ENCODE results near the gene SIL1. TPM values are rescaled to one million over a fixed set of nuclear protein-coding genes. Genes with fewer than 3 reads are reported as not detected.

The SIL1 gene
- total and polyA plus RNA-seq, 2 of the 13 experiments (the other 11 are each of a cell fraction or from before 2014, with no cell fraction given), result 26.0 to 30.0 TPM

DNA sequence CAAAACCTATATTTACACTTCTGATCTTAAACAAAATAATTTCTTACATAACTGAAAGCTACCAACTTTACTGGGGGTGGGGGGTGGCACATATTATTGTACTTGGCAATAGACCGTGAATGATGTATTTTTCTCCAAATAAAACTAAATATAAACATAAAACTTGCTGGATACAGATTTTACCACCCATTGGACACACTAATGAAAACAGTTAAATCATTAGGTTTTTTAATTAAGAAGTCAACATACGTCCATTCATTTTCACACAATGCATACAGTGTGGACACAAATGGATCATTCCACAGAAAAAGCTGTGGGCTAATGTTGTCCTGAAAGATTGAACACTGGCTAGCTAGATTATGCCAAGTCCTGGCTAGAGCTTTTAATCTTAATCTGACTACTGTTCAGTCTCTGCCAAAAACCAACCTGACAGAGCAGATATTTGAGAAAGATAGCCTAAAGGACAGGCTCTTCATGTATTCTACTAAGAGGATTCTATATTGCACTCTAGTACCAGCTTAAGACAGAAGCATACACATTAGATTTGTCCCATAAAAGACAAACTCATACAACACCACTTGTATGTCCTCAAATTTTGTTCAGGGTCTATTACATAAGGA lies 118.1 kb downstream of the SIL1 start (continued):
- TF ChIP-seq, protein P1, sequence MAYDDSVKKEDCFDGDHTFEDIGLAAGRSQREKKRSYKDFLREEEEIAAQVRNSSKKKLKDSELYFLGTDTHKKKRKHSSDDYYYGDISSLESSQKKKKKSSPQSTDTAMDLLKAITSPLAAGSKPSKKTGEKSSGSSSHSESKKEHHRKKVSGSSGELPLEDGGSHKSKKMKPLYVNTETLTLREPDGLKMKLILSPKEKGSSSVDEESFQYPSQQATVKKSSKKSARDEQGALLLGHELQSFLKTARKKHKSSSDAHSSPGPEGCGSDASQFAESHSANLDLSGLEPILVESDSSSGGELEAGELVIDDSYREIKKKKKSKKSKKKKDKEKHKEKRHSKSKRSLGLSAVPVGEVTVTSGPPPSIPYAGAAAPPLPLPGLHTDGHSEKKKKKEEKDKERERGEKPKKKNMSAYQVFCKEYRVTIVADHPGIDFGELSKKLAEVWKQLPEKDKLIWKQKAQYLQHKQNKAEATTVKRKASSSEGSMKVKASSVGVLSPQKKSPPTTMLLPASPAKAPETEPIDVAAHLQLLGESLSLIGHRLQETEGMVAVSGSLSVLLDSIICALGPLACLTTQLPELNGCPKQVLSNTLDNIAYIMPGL (CRISPR knock-in tag; IDR thresholded peaks at IDR 0.05; ENCODE audit: borderline replicate concordance in 1 of 2, low read depth in 1 of 2), result no peak
- TF ChIP-seq CAMTA2 (CRISPR knock-in tag; IDR thresholded peaks at IDR 0.05; ENCODE audit: borderline replicate concordance) (no peak), MAFG (CRISPR knock-in tag; IDR thresholded peaks at IDR 0.05) (no peak), SPEN (CRISPR knock-in tag; IDR thresholded peaks at IDR 0.05; ENCODE audit: low read depth) (no peak), PAX8 (CRISPR knock-in tag; IDR thresholded peaks at IDR 0.05; ENCODE audit: borderline replicate concordance) (no peak), SMAD9 (CRISPR knock-in tag; IDR thresholded peaks at IDR 0.05) (no peak)
- TF ChIP-seq, protein P2, sequence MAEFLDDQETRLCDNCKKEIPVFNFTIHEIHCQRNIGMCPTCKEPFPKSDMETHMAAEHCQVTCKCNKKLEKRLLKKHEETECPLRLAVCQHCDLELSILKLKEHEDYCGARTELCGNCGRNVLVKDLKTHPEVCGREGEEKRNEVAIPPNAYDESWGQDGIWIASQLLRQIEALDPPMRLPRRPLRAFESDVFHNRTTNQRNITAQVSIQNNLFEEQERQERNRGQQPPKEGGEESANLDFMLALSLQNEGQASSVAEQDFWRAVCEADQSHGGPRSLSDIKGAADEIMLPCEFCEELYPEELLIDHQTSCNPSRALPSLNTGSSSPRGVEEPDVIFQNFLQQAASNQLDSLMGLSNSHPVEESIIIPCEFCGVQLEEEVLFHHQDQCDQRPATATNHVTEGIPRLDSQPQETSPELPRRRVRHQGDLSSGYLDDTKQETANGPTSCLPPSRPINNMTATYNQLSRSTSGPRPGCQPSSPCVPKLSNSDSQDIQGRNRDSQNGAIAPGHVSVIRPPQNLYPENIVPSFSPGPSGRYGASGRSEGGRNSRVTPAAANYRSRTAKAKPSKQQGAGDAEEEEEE (CRISPR knock-in tag; IDR thresholded peaks at IDR 0.05; ENCODE audit: borderline replicate concordance), result no peak
- TF ChIP-seq, protein P3, sequence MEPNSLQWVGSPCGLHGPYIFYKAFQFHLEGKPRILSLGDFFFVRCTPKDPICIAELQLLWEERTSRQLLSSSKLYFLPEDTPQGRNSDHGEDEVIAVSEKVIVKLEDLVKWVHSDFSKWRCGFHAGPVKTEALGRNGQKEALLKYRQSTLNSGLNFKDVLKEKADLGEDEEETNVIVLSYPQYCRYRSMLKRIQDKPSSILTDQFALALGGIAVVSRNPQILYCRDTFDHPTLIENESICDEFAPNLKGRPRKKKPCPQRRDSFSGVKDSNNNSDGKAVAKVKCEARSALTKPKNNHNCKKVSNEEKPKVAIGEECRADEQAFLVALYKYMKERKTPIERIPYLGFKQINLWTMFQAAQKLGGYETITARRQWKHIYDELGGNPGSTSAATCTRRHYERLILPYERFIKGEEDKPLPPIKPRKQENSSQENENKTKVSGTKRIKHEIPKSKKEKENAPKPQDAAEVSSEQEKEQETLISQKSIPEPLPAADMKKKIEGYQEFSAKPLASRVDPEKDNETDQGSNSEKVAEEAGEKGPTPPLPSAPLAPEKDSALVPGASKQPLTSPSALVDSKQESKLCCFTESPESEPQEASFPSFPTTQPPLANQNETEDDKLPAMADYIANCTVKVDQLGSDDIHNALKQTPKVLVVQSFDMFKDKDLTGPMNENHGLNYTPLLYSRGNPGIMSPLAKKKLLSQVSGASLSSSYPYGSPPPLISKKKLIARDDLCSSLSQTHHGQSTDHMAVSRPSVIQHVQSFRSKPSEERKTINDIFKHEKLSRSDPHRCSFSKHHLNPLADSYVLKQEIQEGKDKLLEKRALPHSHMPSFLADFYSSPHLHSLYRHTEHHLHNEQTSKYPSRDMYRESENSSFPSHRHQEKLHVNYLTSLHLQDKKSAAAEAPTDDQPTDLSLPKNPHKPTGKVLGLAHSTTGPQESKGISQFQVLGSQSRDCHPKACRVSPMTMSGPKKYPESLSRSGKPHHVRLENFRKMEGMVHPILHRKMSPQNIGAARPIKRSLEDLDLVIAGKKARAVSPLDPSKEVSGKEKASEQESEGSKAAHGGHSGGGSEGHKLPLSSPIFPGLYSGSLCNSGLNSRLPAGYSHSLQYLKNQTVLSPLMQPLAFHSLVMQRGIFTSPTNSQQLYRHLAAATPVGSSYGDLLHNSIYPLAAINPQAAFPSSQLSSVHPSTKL (CRISPR knock-in tag; IDR thresholded peaks at IDR 0.05), result no peak
